Stimulated activated CD4-positive, alpha-beta T cell treated with anti-CD3 and anti-CD28 coated beads, Interleukin-15, amount 100 ng/mL, for 24 hours (primary cell): ENCODE data around the gene PDE11A.

Source experiments
- DNase-seq: peaks from one replicate; pipeline ENCODE4 v3.0.0-alpha.2; 2020

The PDE11A gene

DNA sequence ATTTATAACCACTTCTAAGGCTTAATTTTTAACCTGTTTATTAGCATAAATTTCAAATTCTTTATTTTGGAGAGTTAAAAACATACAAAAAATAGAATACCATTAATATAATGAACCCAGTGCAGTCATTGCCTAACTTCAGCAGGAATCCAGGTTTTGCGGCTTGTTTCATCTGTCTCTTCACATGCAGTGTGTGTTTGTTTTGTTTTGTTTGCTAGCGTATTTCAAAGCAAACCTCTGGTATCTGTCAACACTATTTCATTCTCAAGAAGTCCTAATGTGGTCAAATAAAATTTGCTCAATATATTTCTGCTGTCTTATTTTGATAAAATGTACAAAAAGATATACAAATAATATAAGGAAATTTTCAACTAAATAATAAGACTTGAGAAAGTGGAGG, 351.5 kb downstream of the PDE11A start:
- no peak for DNase-seq

DNA sequence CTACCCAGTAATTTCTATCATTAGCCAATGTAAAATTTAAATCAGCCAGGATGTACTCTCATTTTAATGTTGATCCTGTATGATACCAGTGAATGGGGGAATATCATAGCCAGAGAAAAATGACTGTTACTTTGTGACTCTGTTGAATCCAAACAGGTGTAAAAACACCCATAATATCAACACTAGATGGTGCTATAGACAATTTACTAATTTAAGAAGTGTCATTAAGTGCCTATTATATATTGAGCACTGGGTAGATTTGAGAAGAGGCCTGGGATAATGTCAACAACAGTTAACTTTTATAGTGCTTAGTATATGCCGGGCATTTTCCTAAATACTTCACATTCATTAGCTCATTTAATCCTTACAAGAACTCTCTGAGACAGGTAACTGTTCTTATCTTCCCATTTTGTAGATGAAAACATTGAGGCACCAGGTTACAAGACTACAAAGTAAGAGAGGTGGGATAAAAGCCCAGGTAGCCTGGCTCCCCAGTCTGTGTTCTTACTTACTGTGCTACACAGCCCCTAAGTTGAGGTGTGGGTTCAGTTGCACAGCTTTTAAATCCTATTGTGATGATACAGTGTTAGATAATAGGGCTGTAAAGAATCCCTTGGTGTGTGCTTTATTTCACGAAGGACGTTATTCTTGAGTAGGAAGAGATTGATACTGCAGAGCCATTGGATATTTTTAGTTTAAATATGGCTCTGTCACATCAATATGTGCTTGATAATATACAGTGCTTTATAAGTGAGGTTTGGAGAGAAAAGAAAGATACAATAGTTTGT, 354.6 kb downstream of the PDE11A start:
- DNase-seq = no peak

DNA sequence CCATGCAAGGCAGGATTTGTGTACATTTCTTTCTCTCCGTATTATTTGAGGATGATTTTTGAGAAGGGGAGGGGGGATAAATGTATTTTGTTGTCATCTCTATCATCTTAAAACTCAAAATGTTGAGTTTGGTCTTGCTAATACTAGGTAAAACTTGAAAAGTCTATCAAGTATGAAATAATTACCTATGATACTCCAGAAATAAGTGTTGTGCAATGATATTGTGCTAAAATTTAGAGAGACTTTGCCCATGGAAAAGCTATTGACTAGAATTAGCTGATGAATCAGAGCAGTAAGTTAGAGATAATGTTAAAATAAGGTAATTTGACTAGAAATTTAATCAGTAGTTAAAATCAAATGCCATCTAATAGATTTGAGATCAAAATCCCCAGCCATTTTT, 356.1 kb downstream of the PDE11A start:
- no peak for DNase-seq

DNA sequence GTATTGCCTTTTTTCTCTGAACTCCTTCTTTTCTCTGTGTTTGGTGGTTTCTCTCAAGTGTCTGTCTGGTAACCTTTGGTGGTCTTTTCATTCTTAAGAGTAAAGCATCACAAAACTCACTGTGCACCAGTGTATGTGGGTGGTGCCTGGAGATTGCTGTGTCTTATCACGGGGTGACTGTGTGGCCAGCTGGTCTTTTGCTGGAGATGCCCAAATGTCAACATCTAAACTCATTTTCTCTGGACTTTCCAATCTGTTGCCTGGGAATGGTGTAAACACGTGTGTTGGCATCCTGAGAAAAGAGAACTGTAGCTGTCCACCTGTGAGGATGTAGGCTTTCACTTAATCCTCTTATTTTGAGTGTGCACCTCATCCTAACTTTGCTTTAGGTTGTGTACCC, 356.8 kb downstream of the PDE11A start:
- no peak for DNase-seq

DNA sequence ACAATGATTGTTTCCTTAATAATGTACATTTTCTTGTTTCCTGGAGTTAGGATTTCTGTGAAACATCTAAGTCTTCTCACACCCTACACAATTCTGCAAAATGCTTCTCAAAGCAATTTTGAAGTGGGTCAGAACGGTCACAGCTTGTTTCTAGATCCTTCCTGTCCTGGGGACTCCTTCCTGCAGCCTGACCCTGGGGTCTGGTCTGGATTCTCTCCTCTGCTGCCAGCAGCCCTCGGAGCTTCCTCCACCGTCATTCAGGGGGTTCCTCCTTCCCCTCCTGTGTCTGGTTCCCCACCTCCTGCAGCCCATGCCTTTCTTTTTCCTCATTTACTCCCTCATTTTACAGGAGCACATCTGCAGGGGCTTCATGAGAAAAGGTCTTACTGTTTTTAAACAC, 357.9 kb downstream of the PDE11A start:
- no peak for DNase-seq

DNA sequence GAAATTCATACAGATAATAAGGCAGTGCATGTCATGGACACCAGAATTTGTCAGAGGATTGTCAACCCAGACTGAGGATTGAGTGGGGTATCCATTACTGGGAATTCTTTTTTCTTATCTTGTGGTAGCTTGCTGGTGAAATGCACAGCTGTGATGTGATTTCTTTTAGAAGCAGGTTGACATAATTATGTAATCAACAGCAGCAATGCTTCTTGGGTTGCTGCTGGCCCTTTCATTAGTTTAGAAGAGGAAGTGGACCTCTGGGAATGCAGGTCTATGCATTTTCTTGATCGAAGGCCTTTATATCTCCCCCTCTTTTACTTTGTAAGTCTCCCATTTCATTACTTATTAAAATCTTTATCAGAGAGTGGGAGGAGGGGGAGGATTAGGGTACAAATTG, 360.1 kb downstream of the PDE11A start:
- DNase-seq = no peak

DNA sequence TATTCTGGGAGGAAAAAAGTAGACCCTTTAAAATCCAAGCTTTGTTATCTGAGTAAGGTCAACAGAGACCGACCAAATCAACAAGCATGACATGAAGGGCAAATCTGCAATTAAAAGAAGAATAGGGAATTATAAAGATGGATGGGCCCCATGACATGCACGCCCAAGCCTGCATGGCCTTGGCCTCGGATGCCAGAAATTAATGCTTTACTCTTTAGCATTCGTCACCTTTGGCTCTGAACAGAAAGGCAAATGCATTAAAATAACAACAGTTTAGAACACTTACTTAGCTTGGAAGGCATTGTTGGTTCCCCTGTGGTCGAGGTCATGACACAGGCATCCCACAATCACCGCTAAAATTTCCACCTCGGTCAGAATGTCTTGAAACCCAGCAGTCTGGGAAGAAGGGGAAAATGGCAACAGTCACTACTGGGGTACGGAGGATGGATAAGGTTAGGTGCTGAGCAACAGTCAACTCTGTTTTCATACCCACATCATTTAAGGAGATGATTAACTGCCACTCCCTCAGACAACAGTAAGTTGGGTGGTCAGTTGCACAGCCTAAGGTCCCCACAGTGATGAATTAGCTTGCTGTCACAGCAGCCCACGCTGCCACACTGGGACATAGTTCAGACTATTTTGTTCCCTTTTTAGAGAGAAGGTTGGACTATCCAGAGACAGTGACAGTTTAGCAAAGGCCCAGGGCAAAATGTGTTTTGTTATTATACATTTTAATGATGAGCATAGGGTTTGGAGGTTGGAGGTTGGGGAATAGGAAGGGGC, 360.9 kb downstream of the PDE11A start:
- no peak for DNase-seq

DNA sequence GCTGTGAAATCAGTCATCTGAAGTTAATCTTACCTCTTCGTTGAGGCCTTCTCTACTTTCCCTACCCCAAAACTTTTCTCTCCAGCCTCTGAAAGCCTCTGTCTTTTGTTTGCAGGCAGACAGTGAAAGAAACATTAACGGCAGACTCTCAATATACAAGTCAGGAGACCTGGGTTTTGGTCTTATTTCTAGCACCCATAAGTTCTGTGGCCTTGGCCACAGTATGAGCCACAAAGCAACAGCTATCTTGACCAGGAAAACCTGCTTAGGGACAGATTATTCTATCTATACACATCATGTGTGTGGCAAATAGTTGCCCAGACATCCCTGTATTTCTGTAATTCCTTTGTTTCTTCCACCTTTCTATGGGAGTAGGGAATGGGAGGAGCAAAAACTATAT, 361.7 kb downstream of the PDE11A start:
- DNase-seq = no peak

DNA sequence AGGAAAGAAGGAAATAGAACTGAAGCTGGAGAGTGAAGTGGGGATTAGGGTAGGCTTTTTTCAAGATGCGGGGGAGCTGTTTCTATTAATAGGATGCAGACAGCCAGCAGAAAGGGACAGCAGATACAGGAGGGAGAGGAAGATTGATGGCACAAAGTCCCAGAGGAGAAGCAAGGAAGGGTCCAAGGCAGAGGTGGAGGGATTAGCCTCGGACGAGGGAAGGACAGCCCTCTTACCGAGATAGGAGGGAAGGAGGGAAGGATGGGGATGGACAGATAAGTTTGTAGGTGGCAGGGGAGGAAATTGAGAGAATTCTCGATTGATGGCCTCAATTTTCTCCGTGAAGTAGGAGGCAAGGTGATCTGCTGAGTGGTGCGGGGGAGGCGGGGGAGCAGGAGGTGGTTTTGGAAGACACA, 362.6 kb downstream of the PDE11A start:
- DNase-seq = no peak

DNA sequence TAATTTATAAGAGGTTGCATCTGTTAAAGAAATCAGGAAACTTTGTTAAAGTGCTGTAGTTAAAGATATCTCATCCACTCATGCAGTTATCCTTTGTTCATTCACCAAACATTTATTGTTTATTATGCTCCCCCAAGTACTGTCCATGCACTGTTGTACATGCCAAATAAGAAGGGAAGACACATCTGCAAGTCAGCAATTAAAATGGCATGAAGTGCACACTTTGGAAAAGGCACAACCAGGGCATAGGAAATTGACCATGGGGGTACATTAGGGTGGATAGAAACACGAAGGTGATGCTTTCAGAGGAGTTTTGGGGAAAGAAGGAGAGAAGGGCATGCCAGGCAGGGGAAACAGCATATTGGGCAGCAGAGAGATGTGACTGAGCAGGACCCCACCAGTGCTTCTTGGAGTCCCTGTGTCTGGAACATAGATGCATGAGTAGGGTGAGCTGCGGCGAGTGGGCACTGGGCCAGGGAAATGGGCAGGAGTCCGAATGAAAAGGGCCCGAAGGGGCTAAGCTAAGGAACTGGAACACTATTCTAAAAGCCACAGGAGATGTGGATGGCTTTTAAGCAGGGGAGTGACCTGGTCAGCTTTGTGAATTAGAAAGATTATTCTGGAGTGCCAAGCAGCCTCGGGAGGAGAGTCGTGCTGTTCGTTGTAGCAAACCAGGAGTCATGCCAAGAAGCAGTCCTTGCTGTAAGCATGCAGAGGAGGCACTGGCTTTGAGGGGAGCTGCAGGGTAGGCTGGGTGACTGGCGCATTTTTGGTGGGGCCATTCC, 363.7 kb downstream of the PDE11A start:
- no peak for DNase-seq

DNA sequence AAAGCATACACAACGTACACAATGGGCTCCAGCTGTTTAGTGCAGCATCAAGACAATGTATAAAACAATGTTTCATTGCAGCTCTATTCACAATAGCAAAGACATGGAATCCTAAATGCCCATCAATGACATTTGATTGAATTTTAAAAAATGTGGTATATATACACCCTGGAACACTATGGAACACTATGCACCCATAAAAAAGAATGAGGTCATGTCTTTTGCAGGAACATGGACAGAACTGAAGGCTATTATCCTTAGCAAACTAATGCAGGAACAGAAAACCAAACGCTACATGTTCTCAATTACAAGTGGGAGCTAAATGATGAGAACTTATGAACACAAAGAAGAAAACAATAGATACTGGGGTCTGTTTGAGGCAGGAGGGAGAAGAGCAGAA, 364.5 kb downstream of the PDE11A start:
- no peak for DNase-seq

DNA sequence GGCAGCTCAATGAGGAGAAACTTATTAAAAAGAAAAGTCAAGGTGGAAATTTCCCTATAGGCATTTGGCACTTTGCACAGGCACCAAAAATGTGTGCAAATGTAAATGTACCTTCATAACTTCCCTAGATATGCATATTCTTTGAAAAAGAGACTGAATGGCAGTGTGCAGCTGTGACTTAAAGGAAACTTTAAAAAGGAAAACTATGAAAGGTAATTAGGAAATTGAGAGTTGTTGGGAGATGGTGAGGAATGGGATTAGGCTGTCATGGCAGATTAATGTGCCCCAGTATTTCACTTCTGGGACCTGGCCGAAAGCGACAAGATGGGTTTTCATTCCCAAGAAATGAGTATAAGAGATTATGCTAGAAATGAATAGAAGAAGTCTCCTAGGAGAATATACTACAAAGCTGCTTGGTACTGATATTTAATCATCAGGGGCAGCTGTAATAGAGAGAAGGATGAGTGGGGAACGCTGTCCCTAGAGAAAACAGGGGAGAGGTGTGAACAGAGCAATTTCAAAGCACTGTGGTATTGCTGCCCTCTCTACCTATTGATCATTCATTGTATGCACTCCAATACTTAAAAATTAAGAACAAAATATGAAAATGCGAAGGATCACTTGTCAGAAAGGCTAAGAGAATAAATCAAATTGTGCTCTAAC, 366.9 kb downstream of the PDE11A start:
- DNase-seq = no peak

DNA sequence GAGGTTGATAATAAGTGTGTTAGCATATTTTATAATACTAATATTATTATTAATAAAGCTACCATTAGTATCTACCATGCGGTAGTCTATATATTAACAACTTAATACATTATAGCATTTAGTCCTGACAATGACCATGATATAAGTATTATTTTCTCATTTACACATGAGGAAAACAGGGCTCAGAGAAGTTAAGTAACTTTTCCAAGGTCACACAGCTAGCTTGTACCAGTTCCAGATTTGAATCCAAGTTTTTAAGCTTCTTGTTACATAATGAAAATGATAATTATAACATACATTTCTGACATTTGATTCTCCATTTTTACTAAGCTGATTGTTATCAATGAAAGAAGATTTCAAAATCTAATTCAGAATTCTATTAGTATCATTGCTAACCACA, 369.4 kb downstream of the PDE11A start:
- no peak for DNase-seq

DNA sequence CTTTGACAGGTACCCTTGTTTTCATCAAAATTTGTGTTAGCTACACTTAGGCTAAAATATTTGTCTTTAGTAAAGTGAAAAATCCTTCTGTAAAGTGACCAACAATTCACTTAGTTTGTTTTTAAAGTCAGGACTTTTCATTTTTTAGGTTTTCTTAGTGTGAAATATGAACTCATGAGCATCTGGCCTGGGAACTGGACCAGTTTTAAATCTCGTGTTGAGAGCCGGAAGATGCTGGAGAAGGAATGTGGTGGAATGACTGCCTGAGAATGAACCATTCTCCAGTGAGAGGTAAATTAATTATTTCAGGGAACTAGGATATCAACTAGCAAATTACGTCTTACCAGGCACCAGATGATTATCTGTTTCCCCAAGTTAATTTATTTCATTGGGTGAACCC, 374.3 kb downstream of the PDE11A start:
- no peak for DNase-seq

DNA sequence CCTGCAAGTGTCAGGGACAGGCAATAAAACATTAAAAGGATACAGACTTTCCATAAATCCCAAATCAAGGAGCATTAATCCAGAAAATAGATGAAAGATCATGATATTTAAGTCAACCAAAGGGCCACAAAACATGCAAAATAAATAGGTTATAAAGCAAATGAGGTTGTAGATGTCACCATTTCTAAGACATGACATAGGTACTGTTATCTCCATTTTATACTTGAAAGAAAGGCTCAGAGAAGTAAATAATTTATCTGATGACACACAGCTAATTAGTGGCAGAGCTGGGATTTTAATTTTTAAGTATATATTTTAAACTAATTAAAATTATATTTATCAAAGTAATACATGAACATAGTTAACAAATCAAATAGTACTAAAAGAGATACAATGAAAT, 378.2 kb downstream of the PDE11A start:
- DNase-seq = no peak

DNA sequence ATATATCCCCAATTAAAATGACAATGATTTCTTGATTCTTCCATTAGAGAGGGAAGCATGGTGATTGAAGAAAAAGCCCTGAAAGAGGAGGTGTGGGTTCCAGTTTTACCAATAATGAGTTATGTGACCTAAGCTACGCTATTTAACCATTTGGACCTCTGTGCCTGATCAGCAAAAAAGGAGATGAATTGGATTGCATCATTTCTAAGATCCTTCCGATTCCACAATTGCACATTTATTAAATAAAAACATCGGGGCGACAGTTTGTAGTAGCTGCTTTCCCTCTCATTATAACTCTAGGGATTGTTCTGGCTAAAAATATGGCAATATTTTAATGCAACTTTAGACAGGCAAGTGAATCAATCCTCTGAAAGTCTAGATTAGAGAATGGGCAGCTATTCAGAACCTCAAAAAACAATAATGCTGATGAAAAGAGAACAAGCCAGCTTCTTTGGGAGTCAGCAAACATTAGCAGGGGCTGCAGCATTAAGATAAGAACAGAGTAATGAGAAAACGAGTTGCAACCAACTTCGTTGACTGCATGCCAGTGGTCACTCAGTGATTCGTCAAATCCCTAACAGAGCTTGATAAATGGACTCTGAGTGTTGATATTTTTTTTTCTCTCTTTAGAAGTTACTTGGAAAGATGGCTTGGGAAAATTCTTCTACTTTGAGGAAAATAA, 378.8 kb downstream of the PDE11A start:
- no peak for DNase-seq

DNA sequence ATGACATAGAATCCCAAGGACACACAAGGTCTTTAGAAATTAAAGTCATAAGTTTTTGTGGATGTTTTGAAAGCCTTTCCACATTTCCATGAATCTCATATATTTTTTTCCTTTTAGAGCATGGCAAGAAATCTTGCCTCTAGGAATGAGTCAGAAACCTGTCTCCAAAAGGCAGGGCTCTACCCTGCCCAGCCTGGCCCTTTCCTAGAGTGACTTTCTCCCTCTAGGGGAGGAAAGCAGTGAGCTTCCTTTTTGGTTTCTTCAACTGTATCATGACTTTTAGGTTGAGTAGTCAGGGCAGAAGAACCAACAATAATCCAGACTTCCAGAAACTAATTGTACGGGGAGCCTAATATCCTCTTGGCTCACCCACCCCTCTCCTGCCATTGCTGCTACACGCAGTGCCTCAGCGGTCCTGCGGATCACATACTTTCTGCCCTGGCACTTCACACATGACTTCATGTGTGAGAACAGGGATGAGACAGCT, 379.8 kb downstream of the PDE11A start:
- no peak for DNase-seq

DNA sequence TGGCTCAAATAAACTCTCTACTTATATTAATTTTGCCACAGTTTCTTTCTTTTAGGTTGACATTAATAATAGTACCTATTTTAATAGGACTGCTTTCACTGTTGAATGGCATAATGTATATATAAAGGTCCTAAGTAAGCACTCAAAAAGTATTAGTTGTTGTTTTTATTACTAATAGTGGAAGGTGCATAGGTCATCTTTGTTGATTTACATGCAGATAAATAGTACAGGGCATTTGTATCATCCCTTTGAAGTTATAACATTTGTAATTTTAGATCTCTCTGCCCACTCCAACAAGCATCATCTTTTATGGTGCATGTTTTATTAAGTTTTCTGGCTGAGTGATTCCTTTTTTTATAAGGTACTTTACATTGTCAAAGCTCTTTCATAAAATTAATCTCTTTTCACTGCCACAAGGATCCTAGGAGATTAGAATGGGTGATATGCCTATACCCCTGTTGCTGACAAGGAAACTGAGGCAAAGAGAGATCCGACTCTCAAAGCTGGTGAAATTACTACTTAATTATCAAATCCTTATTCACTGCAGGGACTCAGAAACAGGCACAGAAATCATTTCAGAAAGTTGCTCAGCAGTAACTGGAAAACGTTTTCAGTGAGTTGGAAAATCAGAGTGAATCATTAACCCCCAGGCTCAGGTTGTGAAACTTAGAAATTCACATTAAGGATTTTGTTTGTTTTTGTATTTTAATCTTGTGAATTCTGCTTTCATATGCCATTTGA, 380.4 kb downstream of the PDE11A start:
- DNase-seq = no peak

DNA sequence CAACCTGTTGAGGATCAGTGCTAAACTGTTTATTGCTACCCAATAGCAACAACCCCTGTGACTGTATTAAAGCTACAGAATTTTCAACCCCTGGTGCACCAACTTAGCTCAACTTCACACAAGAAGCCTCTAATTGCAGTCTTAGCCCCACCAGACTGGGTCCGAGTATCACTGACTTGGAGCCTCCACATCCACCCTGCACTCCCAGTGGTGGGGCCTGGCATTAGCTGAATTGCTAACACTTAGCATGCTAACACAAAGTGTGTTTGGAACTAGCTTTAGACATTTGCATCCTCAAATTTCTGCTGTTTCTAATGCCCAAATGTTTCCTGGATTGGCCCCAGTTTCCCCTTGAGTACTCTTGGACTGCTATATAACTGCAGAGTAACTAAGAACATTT, 381.4 kb downstream of the PDE11A start:
- no peak for DNase-seq

DNA sequence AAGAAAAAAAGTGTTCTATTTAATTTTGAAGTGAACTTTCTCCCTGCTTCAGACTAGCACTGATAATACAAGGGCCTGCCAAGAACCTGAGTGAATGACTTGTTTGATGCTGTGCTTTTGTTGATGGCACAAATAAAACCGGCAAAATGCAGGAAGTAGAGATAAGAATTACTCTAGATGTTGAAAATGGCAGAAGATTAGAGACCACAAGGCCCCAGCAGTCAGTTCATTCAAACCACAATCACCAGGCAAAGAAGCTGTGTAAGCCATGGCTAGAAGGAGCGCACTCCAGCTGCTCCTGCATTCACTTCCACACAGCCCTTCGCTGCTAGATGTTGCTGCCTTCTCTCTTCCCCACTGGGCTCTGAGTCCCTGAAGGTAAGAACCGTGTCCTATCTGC, 383.0 kb downstream of the PDE11A start:
- no peak for DNase-seq

DNA sequence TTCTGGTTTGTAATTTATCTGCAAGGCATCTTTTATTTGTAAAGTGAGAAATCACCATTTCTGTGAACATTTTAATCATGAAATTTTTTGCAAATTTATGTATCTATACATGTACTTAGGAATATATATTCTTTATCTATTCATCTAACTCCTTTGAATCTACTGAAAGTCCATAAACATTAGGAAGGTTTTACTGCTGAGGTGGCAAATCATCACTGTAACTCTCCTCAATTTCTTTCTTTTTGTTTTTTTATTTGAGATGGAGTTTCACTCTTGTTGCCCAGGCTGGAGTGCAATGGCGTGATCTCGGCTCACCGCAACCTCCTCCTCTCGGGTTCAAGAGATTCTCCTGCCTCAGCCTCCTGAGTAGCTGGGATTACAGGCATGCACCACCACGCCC, 383.7 kb downstream of the PDE11A start:
- DNase-seq = no peak

DNA sequence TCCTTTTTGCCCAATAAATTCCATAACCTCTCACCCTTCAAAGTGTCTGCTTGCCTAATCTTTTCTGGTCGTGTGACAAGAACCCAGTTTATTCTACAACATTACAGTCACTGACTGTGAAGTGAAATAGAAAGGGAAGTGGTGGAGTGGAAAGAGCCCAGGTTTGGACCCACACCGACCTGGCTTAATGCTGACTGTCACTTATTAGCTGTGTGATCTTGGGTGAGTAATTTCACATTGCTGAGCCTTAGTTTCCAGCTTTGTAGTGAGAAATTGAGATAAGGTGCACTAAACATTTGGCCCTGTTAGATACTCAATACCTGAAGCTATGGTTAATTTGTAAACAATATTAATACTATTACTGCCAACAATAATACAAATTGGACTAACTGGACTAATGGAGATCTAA, 388.9 kb downstream of the PDE11A start:
- DNase-seq = no peak
